Activated CD4-positive, alpha-beta T cell treated with anti-CD3 and anti-CD28 coated beads, Interleukin-2, amount 50 U/mL, for 1 hour (primary cell): ENCODE results near the gene ASF1A.

Experiments
- DNase-seq: peaks from one replicate; pipeline ENCODE4 v3.0.0-alpha.2; 2020

The ASF1A gene

GRCh38 chr6:118917546-118918328 is 23.8 kb downstream of the ASF1A start:
- no peak for DNase-seq

- DNase-seq = no peak
These were observed 24.4 kb downstream of the ASF1A start for GRCh38 chr6:118918329-118918725.

- DNase-seq = no peak
These were observed 27.1 kb downstream of the ASF1A start for GRCh38 chr6:118921084-118921483.

GRCh38 chr6:118923035-118923434 is 29.1 kb downstream of the ASF1A start:
- no peak for DNase-seq

GRCh38 chr6:118930680-118931079 is 36.7 kb downstream of the ASF1A start:
- DNase-seq = no peak

- DNase-seq = no peak
These were observed 37.5 kb downstream of the ASF1A start for GRCh38 chr6:118931436-118931835.

- DNase-seq = no peak
These were observed 38.5 kb downstream of the ASF1A start for GRCh38 chr6:118932421-118932820.

GRCh38 chr6:118933855-118934460 is 40.0 kb downstream of the ASF1A start:
- no peak for DNase-seq

- peak; percentile 83 for DNase-seq
These were observed 40.7 kb downstream of the ASF1A start, which contains the start of gene MCM9 for GRCh38 chr6:118934461-118935330. Gene MCM9, minus strand, starts transcription at chr6:118935159. Its CDS starts 3,436 bp downstream, at chr6:118931723.

- DNase-seq = no peak
These were observed 41.3 kb downstream of the ASF1A start for GRCh38 chr6:118935331-118935668.

GRCh38 chr6:118935978-118936703 is 42.2 kb downstream of the ASF1A start:
- no peak for DNase-seq

- DNase-seq = no peak
These were observed 45.7 kb downstream of the ASF1A start for GRCh38 chr6:118939683-118940082.

- no peak for DNase-seq
These were observed 46.8 kb downstream of the ASF1A start for GRCh38 chr6:118940770-118941169.

- DNase-seq = no peak
These were observed 51.3 kb downstream of the ASF1A start for GRCh38 chr6:118945217-118945616.

GRCh38 chr6:118952683-118953082 is 58.7 kb downstream of the ASF1A start:
- DNase-seq = no peak

- DNase-seq = no peak
These were observed 59.4 kb downstream of the ASF1A start for GRCh38 chr6:118953391-118953790.
